Erythroblast (primary cell): ENCODE data around the gene MYO18B.

Experiments used
- DNase-seq, 2 experiments: peaks; one replicate each; lab custom pipeline; 2025; lab: John Stamatoyannopoulos, UW
- GATA1 ChIP-seq: IDR thresholded peaks from 2 replicates; pipeline ENCODE4 v1.6.1; 2011; ENCODE audit warnings: low read depth, mild to moderate bottlenecking, control low read depth, low read length, moderate library complexity
- POLR2A ChIP-seq: IDR thresholded peaks from 2 replicates; pipeline ENCODE4 v1.6.1; 2011; ENCODE audit warnings: mild to moderate bottlenecking, low read length

The MYO18B gene

DNA sequence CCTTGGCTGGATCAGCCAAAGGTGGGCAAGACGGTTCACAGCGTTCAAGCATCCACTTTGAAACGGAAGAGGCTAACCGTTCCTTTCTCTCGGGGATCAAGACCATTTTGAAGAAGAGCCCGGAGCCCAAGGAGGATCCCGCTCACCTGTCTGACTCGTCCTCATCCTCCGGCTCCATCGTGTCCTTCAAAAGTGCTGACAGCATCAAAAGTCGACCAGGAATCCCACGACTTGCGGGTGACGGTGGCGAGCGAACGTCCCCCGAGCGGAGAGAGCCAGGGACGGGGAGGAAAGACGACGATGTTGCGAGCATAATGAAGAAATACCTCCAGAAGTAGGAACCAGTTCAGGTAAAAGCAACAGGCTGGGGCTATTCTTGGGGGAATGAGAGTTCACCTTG is 285.4 kb downstream of the MYO18B start:
- DNase-seq = no peak
- TF ChIP-seq POLR2A = no peak
- TF ChIP-seq GATA1 = no peak

GRCh38 chr22:26031641-26032040 is 289.7 kb downstream of the MYO18B start:
- no peak for TF ChIP-seq GATA1
- TF ChIP-seq POLR2A = no peak
- DNase-seq = no peak

GRCh38 chr22:26033071-26033470 is 291.1 kb downstream of the MYO18B start:
- TF ChIP-seq GATA1 = no peak
- TF ChIP-seq POLR2A = no peak
- DNase-seq = no peak

GRCh38 chr22:26033586-26033985 is 291.6 kb downstream of the MYO18B start:
- DNase-seq = no peak
- TF ChIP-seq POLR2A = no peak
- TF ChIP-seq GATA1 = no peak

- TF ChIP-seq GATA1 (no peak), POLR2A (no peak)
- no peak for DNase-seq
These were observed 293.5 kb downstream of the MYO18B start for GRCh38 chr22:26035523-26035922.

GRCh38 chr22:26038365-26038764 is 296.4 kb downstream of the MYO18B start:
- no peak for DNase-seq
- TF ChIP-seq POLR2A (no peak), GATA1 (no peak)

GRCh38 chr22:26041931-26042330 is 299.9 kb downstream of the MYO18B start:
- TF ChIP-seq POLR2A (no peak), GATA1 (no peak)
- DNase-seq = no peak

DNA sequence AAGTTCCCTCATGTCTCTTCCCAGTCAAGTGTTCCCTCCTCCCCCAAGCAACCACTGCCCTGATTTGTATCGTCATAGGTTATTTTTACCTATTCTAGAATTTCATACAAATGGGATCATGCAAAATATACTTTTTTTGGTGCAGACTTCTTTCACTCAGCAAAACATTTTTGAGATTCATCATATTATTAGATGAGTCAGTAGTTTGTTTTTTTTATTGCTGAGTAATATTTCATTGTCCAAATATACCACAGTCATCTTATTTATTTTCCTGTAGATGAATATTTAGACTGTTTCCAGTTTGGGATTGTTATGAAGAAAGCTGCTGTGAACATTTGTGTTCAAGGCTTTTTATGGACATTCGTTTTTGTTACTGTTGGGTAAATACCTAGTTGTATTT is 301.0 kb downstream of the MYO18B start:
- no peak for DNase-seq

GRCh38 chr22:26045051-26045450 is 303.1 kb downstream of the MYO18B start:
- no peak for DNase-seq
- TF ChIP-seq POLR2A = no peak
- no peak for TF ChIP-seq GATA1

More for the DNA sequence above, 301.0 kb downstream of the MYO18B start:
- TF ChIP-seq GATA1 (no peak), POLR2A (no peak)

DNA sequence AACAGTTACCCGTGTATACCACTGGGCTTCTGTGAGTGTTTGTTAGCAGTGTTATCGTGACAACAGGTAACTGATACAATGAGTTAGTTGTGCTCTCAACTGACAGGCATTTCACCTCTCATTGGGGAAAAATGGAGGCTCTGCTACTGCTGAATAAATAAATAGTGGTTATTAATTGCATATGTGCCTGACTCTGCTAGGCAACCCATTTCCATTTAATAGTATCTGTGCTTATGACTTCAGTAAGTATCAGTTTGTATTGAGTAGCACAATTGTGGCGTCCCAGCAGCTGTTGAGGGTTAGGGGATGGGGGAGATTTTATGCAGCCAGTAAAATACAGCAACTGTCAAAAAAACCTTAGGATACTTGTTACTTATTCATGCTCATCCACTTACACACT is 303.9 kb downstream of the MYO18B start:
- TF ChIP-seq POLR2A = no peak
- TF ChIP-seq GATA1 = no peak

DNA sequence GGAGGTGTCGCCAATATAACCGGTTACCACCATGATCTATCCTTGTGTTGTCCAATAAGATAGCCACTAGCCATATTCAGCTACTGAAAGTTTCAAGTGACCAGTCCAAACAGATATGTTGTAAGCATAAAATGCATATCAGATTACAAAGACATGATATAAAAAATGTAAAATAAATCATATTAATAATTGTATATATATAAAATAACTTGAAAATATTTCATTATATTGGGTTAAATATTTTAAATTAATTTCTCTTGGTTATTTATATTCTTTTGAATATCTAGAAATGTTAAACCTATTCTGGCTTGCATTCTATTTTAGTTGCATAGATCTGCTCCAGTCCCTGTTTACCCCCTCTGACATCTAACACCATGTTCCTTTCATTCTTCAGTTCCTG is 305.5 kb downstream of the MYO18B start:
- no peak for TF ChIP-seq GATA1
- no peak for TF ChIP-seq POLR2A

More for the DNA sequence above, 303.9 kb downstream of the MYO18B start:
- no peak for DNase-seq

GRCh38 chr22:26047920-26048319 is 305.9 kb downstream of the MYO18B start:
- no peak for DNase-seq
- no peak for TF ChIP-seq GATA1
- no peak for TF ChIP-seq POLR2A

More for the DNA sequence above, 305.5 kb downstream of the MYO18B start:
- no peak for DNase-seq

GRCh38 chr22:26050079-26050478 is 308.1 kb downstream of the MYO18B start:
- DNase-seq = no peak
- TF ChIP-seq GATA1 = no peak
- no peak for TF ChIP-seq POLR2A

DNA sequence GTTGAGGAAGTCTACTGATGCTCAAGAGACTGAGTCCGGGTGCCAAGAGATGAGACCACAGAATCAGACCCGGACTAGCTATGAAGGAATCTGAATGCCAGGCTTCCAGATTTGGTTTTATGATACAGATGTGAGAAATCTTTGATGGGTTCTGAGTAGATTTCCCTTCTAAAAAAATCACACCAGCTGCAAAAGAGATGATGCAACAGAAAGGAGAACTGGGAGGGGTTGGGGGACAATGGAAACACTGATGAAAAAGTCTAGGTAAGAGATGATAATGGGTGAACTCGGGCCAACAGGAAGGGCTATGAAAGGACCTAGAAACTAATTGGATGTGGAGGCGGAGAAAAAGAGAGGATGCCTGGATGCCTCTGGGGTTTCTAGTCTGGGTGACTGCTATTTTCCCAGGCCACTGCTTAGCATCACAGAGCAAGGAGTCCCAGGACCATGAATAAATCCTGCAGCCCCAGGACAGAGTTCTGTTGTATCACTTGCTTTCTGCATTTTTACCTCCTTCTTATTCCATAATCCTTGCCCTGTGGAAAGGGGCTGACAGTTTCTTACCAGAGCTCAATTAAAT is 311.8 kb downstream of the MYO18B start:
- TF ChIP-seq POLR2A = no peak
- TF ChIP-seq GATA1 = no peak
- no peak for DNase-seq
